Epithelial cell of esophagus (primary cell): Measurements from ENCODE around the gene RBKS.

ENCODE experiments used
- DNase-seq: peaks from one replicate; pipeline ENCODE4 v3.0.0; 2010; ENCODE audit warnings: low read depth
- H3K4me3 ChIP-seq: 2 replicates; pipeline ENCODE4 v1.5.1; 2011; ENCODE audit warnings: mild to moderate bottlenecking, low read length, control low read depth
- CTCF ChIP-seq: IDR thresholded peaks from 2 replicates; pipeline ENCODE4 v1.5.1; 2011; ENCODE audit warnings: low read depth, mild to moderate bottlenecking, low read length, control low read depth, inconsistent platforms; ENCODE audit not compliant: insufficient read depth; ENCODE audit errors: missing control alignments

The RBKS gene

GRCh38 chr2:27922842-27923241 lies 32.7 kb upstream of the RBKS start:
- TF ChIP-seq CTCF: no peak
- no peak overlapping the region for H3K4me3 ChIP-seq
- no peak for DNase-seq

GRCh38 chr2:27921880-27922547 lies 31.8 kb upstream of the RBKS start:
- H3K4me3 ChIP-seq: no peak overlapping the region
- no peak for DNase-seq
- no peak for TF ChIP-seq CTCF

- DNase-seq: no peak
- TF ChIP-seq CTCF: no peak
Observed at GRCh38 chr2:27921424-27921823, 31.2 kb upstream of the RBKS start.

DNA sequence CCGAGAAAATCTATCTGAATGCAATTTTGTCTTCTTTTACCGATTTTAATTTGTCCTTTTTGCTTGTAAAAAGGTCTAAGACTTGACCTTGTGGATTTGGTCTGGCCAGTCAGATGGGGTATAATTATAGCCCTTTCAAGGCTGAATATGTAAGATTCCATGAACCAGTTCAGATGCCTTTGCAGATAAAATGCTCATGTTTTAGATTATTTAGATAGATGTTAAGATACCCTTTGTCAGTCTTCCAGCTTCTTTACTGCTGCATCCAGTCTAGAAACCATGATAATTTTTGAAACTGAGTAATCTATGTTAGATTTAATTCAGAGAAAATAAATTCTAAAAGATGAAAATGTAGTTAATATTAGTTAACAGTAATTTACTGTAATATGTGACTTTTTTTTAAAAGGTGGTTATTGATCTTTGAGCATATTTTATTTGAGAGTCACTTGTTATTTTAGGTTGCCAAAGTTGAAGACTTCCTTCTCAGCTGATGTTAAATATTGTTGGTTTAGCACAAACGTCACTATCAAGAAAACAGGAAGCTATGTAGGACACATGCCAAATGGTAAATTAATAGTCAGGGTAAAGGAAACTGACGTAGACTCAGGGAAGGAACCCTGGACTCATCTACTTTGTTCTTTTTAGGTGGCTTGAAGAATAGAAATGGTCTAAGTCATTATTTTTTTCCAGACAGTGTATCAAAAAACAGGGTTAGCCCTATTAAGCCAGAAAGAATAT lies 30.1 kb upstream of the RBKS start:
- peak; percentile 40 for DNase-seq
- no peak overlapping the region for H3K4me3 ChIP-seq
- no peak for TF ChIP-seq CTCF

More at GRCh38 chr2:27921424-27921823, 31.2 kb upstream of the RBKS start:
- no peak overlapping the region for H3K4me3 ChIP-seq

- TF ChIP-seq CTCF: no peak
- H3K4me3 ChIP-seq: no peak overlapping the region
- peak; percentile 39 for DNase-seq
Observed at GRCh38 chr2:27916293-27916995, 26.3 kb upstream of the RBKS start.

DNA sequence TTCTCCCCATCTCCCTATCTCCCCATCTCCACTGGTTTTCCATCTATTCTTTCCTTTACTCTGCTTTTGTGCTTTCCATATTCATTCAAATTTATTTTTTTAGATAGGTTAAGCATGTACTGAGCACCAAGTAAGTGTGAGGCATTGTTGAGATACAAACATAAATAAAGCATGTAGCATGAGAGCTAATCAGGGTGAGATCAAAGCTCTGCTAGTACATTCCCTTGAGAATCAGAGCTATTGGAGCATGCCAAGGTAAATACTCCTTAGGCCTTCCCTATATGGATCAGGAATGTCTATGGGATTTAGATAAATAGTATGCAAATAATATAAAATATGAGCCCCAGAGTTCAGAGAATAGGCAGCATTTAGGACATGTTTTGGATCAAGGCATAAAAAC lies 25.7 kb upstream of the RBKS start:
- no peak for TF ChIP-seq CTCF
- DNase-seq: peak; percentile 15
- H3K4me3 ChIP-seq: no peak overlapping the region
